Measurements from ENCODE around the gene PAX6.

PAX6 gene

GRCh38 chr11:31796499-31797189, 14.5 kb downstream of the PAX6 start:
- no peak for DNase-seq

- DNase-seq: no peak
Measured at GRCh38 chr11:31795706-31796498, 15.2 kb downstream of the PAX6 start.

GRCh38 chr11:31794548-31794947, 16.6 kb downstream of the PAX6 start:
- no peak for DNase-seq

GRCh38 chr11:31793264-31793663, 17.9 kb downstream of the PAX6 start:
- DNase-seq: no peak

- DNase-seq: no peak
Measured at GRCh38 chr11:31792456-31792855, 18.7 kb downstream of the PAX6 start.

GRCh38 chr11:31792036-31792435, 19.1 kb downstream of the PAX6 start:
- no peak for DNase-seq

- no peak for DNase-seq
Measured at GRCh38 chr11:31790649-31791048, 20.5 kb downstream of the PAX6 start.

- no peak for DNase-seq
Measured at GRCh38 chr11:31788085-31788484, 23.0 kb downstream of the PAX6 start.

GRCh38 chr11:31786996-31787685, 24.0 kb downstream of the PAX6 start:
- DNase-seq: no peak

- DNase-seq: no peak
Measured at GRCh38 chr11:31784611-31785010, 26.5 kb downstream of the PAX6 start.

- DNase-seq: no peak
Measured at GRCh38 chr11:31783252-31783651, 27.9 kb downstream of the PAX6 start.

GRCh38 chr11:31782257-31782656, 28.9 kb downstream of the PAX6 start:
- no peak for DNase-seq

GRCh38 chr11:31780480-31780971, 30.6 kb downstream of the PAX6 start:
- DNase-seq: no peak

GRCh38 chr11:31780078-31780477, 31.0 kb downstream of the PAX6 start:
- DNase-seq: no peak

GRCh38 chr11:31779374-31779791, 31.7 kb downstream of the PAX6 start:
- no peak for DNase-seq

- DNase-seq: no peak
Measured at GRCh38 chr11:31772412-31772811, 38.7 kb downstream of the PAX6 start.

GRCh38 chr11:31770011-31770700, 41.0 kb downstream of the PAX6 start:
- no peak for DNase-seq

- no peak for DNase-seq
Measured at GRCh38 chr11:31768749-31769640, 42.1 kb downstream of the PAX6 start.

GRCh38 chr11:31767685-31768084, 43.4 kb downstream of the PAX6 start:
- DNase-seq: no peak

- DNase-seq: no peak
Measured at GRCh38 chr11:31767066-31767465, 44.1 kb downstream of the PAX6 start.

GRCh38 chr11:31764766-31765165, 46.4 kb downstream of the PAX6 start:
- no peak for DNase-seq

- no peak for DNase-seq
Measured at GRCh38 chr11:31764261-31764660, 46.9 kb downstream of the PAX6 start.

Data from activated CD4-positive, alpha-beta T cell treated with anti-CD3 and anti-CD28 coated beads, Interleukin-2, amount 50 U/mL, for 48 hours (primary cell).